Liver (tissue), 2 donors: ENCODE data around the gene TTC21A.

ENCODE experiments used
- MAX ChIP-seq: IDR thresholded peaks from 2 replicates; pipeline ENCODE4 v1.6.1; 2016; ENCODE audit warnings: antibody characterized with exemption
- RAD21 ChIP-seq, 2 donors: IDR thresholded peaks; 2 replicates each; pipeline ENCODE4 v1.6.1; 2016; ENCODE audit warnings: antibody characterized with exemption in 2 of 2, mild to moderate bottlenecking in 2 of 2
- donor health status: healthy.

DNA sequence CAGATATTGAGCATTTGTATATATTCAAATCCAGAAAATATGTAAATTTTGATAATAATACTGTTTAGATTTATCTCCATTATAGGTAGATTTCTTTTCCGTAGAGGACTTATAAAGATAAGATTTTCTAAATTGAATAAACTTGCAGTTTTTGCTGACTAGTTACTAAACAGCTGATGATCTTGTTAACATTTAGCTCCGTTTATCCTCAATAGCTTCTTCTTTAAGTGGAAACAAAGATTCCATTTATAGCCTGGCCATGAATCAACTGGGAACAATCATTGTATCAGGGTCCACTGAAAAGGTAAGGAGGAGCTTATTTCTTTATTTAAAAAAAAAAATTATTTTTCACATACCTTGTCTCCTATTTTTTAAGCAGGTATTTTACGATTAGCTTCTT is 38.9 kb upstream of the TTC21A start:
- TF ChIP-seq RAD21 (IDR thresholded peaks at IDR 0.05) = no peak
- no peak for TF ChIP-seq MAX
